Right ventricle myocardium superior (tissue), 1 donor: Measurements from ENCODE around the gene GRB10. TPM values are rescaled to one million over a fixed set of nuclear protein-coding genes. Genes with fewer than 3 reads are reported as not detected.
"Not testable (repeated sequence)": the region's sequence is repeated elsewhere in the genome, so short reads cannot be mapped to it uniquely, and the experiment has no call there.

Experiments used
- ATAC-seq: fragments of 200-7000 bp; cut with Tn5 transposase; one replicate; pipeline ENCODE4 v1.9.1; 2020; ENCODE audit warnings: mild to moderate bottlenecking; ENCODE audit not compliant: poor library complexity
- DNase-seq: peaks from one replicate; pipeline ENCODE4 v3.0.0-alpha.2; 2020
- intact Hi-C: fragments of 100-400 bp; cut with DNase I; formaldehyde crosslinking; loops from one replicate; pipeline ENCODE4 v1.11.2; 2022
- total RNA-seq: library from RNA; stranded (reverse); fragmentation: NEBNext Ultra II Directional; extraction: Animal tissue kit (Norgen Biotek cat#: 25700); gene quantifications from one replicate; pipeline ENCODE4 v1.2.1, GENCODE V29; 2021
- donor health status: DM: no; HTN: yes; CAD: no; lungs with severe emphysema.

Gene GRB10
- total RNA-seq, 1 donor from 2014 or later: 32.2 TPM

- DNase-seq: no peak
- intact Hi-C loops: no loop called here
- ATAC-seq: no peak
Measured at GRCh38 chr7:50757703-50758390, 24.8 kb downstream of the GRB10 start.

GRCh38 chr7:50756180-50756579 lies 26.5 kb downstream of the GRB10 start:
- ATAC-seq: no peak

GRCh38 chr7:50754684-50755083 lies 28.0 kb downstream of the GRB10 start:
- intact Hi-C loops: no loop called here
- ATAC-seq (peak; percentile 35), DNase-seq (no peak)

More at GRCh38 chr7:50756180-50756579, 26.5 kb downstream of the GRB10 start:
- intact Hi-C loops: no loop called here
- no peak for DNase-seq

- no peak for DNase-seq
- no peak for ATAC-seq
- intact Hi-C loops: no loop called here
Measured at GRCh38 chr7:50754241-50754640, 28.5 kb downstream of the GRB10 start.

GRCh38 chr7:50752422-50752821 lies 30.3 kb downstream of the GRB10 start:
- DNase-seq (no peak), ATAC-seq (no peak)
- intact Hi-C loops: no loop called here

GRCh38 chr7:50751146-50751545 lies 31.6 kb downstream of the GRB10 start:
- intact Hi-C loops: no loop called here
- DNase-seq (no peak), ATAC-seq (no peak)

- ATAC-seq: no peak
- intact Hi-C loops: no loop called here
- no peak for DNase-seq
Measured at GRCh38 chr7:50749896-50750295, 32.8 kb downstream of the GRB10 start.

- no peak for ATAC-seq
- intact Hi-C loops: no loop called here
Measured at GRCh38 chr7:50748472-50748871, 34.2 kb downstream of the GRB10 start.

GRCh38 chr7:50745835-50746234 lies 36.9 kb downstream of the GRB10 start:
- ATAC-seq (no peak), DNase-seq (no peak)
- intact Hi-C loops: no loop called here

More at GRCh38 chr7:50748472-50748871, 34.2 kb downstream of the GRB10 start:
- DNase-seq: no peak

GRCh38 chr7:50745336-50745735 lies 37.4 kb downstream of the GRB10 start:
- intact Hi-C loops: no loop called here
- DNase-seq (no peak), ATAC-seq (no peak)

- DNase-seq (no peak), ATAC-seq (no peak)
- intact Hi-C loops: no loop called here
Measured at GRCh38 chr7:50743893-50744292, 38.8 kb downstream of the GRB10 start.

GRCh38 chr7:50743016-50743415 lies 39.7 kb downstream of the GRB10 start:
- DNase-seq (no peak), ATAC-seq (no peak)
- intact Hi-C loops: no loop called here

GRCh38 chr7:50742401-50742800 lies 40.3 kb downstream of the GRB10 start:
- ATAC-seq (no peak), DNase-seq (no peak)
- intact Hi-C loops: no loop called here

- ATAC-seq (peak; percentile 48), DNase-seq (no peak)
- intact Hi-C loops: no loop called here
Measured at GRCh38 chr7:50739744-50740435, 42.8 kb downstream of the GRB10 start.

- ATAC-seq: no peak
- no peak for DNase-seq
- intact Hi-C loops: no loop called here
Measured at GRCh38 chr7:50738932-50739331, 43.8 kb downstream of the GRB10 start.

GRCh38 chr7:50735836-50736235 lies 46.9 kb downstream of the GRB10 start:
- ATAC-seq, DNase-seq, intact Hi-C loops: not testable (repeated sequence)

GRCh38 chr7:50735333-50735732 lies 47.4 kb downstream of the GRB10 start:
- no peak for DNase-seq
- ATAC-seq: no peak
- intact Hi-C loops: no loop called here

GRCh38 chr7:50734246-50734645 lies 48.5 kb downstream of the GRB10 start:
- no peak for DNase-seq
- ATAC-seq: no peak
- intact Hi-C loops: no loop called here

GRCh38 chr7:50733552-50733951 lies 49.1 kb downstream of the GRB10 start:
- ATAC-seq: no peak
- no peak for DNase-seq
- intact Hi-C loops: no loop called here
